Type B pancreatic cell (in vitro differentiated cells): ENCODE results near the gene AMN. TPM values are rescaled to one million over a fixed set of nuclear protein-coding genes. Genes with fewer than 3 reads are reported as not detected.

Experiments
- DNase-seq: peaks from one replicate; pipeline ENCODE4 v3.0.0; 2021; ENCODE audit warnings: mixed read lengths; ENCODE audit not compliant: unreplicated experiment; ENCODE audit errors: extremely low spot score
- H3K27ac Mint-ChIP-seq: 2 replicates; pipeline ENCODE4 v1.8.0; 2021; ENCODE audit warnings: mild to moderate bottlenecking, mixed read lengths
- H3K27me3 Mint-ChIP-seq: 2 replicates; pipeline ENCODE4 v1.8.0; 2021; ENCODE audit warnings: mixed read lengths
- H3K36me3 Mint-ChIP-seq: 2 replicates; pipeline ENCODE4 v1.8.0; 2021; ENCODE audit warnings: mixed read lengths
- H3K4me1 Mint-ChIP-seq: one replicate; pipeline ENCODE4 v1.8.0; 2021; ENCODE audit warnings: mixed read lengths; ENCODE audit not compliant: unreplicated experiment
- H3K4me3 Mint-ChIP-seq: 2 replicates; pipeline ENCODE4 v1.8.0; 2021; ENCODE audit warnings: mild to moderate bottlenecking, mixed read lengths
- H3K9me3 Mint-ChIP-seq: 2 replicates; pipeline ENCODE4 v1.8.0; 2021; ENCODE audit warnings: mixed read lengths
- CTCF ChIP-seq: fragments of 200-600 bp; sonication (generic); conservative IDR thresholded peaks from 2 replicates; pipeline ENCODE4 v1.5.0; 2021; ENCODE audit warnings: antibody characterized with exemption, mild to moderate bottlenecking
- total RNA-seq: library from RNA; stranded (reverse); gene quantifications from 2 replicates; pipeline ENCODE4 v1.2.1, GENCODE V29; 2021; ENCODE audit warnings: low replicate concordance

AMN gene
- total RNA-seq, 1 donor from 2014 or later: 18.3 TPM

- no peak for DNase-seq
- Mint-ChIP-seq H3K4me3 (peak overlapping the region; percentile 80), H3K27me3 (peaks cover 35% of the 10 kb centered on the region), H3K36me3 (no peaks in the 10 kb centered on the region), H3K9me3 (no peaks in the 10 kb centered on the region), H3K27ac (peak overlapping the region; percentile 96), H3K4me1 (no peaks in the 10 kb centered on the region)
- no peak for TF ChIP-seq CTCF
Measured at GRCh38 chr14:102927878-102928411, 5.5 kb downstream of the AMN start.

GRCh38 chr14:102928412-102929240 lies 6.2 kb downstream of the AMN start:
- peak overlapping the region; percentile 80 for H3K4me3 Mint-ChIP-seq
- H3K9me3 Mint-ChIP-seq: no peaks in the 10 kb centered on the region
- H3K36me3 Mint-ChIP-seq: peaks cover 4% of the 10 kb centered on the region
- no peaks in the 10 kb centered on the region for H3K4me1 Mint-ChIP-seq
- no peak for TF ChIP-seq CTCF
- peaks cover 35% of the 10 kb centered on the region for H3K27me3 Mint-ChIP-seq
- H3K27ac Mint-ChIP-seq: peak overlapping the region; percentile 96
- DNase-seq: no peak

- peaks cover 35% of the 10 kb centered on the region for H3K27me3 Mint-ChIP-seq
Measured at GRCh38 chr14:102929241-102930137, 7.0 kb downstream of the AMN start.

GRCh38 chr14:102930138-102930752 lies 7.8 kb downstream of the AMN start:
- H3K9me3 Mint-ChIP-seq: no peaks in the 10 kb centered on the region
- peaks cover 8% of the 10 kb centered on the region for H3K36me3 Mint-ChIP-seq
- H3K4me1 Mint-ChIP-seq: no peaks in the 10 kb centered on the region
- no peak overlapping the region for H3K27ac Mint-ChIP-seq
- H3K27me3 Mint-ChIP-seq: peaks cover 35% of the 10 kb centered on the region
- H3K4me3 Mint-ChIP-seq: peak overlapping the region; percentile 36
- TF ChIP-seq CTCF: no peak
- no peak for DNase-seq

More at GRCh38 chr14:102929241-102930137, 7.0 kb downstream of the AMN start:
- H3K27ac Mint-ChIP-seq: no peak overlapping the region
- H3K4me3 Mint-ChIP-seq: peak overlapping the region; percentile 49
- DNase-seq: no peak
- TF ChIP-seq CTCF: no peak
- H3K36me3 Mint-ChIP-seq: peaks cover 4% of the 10 kb centered on the region
- H3K9me3 Mint-ChIP-seq: no peaks in the 10 kb centered on the region
- H3K4me1 Mint-ChIP-seq: no peaks in the 10 kb centered on the region
